Tibial nerve (tissue), 4 donors: ENCODE measurements around the gene ING4. TPM values are rescaled to one million over a fixed set of nuclear protein-coding genes. Genes with fewer than 3 reads are reported as not detected.

ENCODE experiments used
- DNase-seq, 2 donors: peaks; one replicate each; pipeline ENCODE4 v3.0.0-alpha.2; 2019; ENCODE audit warnings: low spot score in 2 of 2
- H3K27ac ChIP-seq, 4 donors: fragments of 200-600 bp; sonication (generic) in 3 of 4; one replicate each; pipeline ENCODE4 v1.5.1; 2017 to 2019; ENCODE audit warnings: mild to moderate bottlenecking in 1 of 4
- H3K27me3 ChIP-seq, 2 donors: fragments of 200-600 bp; sonication (generic) in 1 of 2; one replicate each; pipeline versions ENCODE4 v1.5.1 to v1.6.0; 2017 to 2019
- H3K36me3 ChIP-seq, 3 donors: fragments of 200-600 bp; sonication (generic); one replicate each; pipeline ENCODE4 v1.5.1; 2018 to 2019
- H3K4me1 ChIP-seq, 4 donors: fragments of 200-600 bp; sonication (generic) in 3 of 4; one replicate each; pipeline ENCODE4 v1.5.1; 2017 to 2019
- H3K4me3 ChIP-seq, 4 donors: fragments of 200-600 bp; sonication (generic) in 3 of 4; one replicate each; pipeline ENCODE4 v1.5.1; 2017 to 2019; ENCODE audit warnings: mild to moderate bottlenecking in 1 of 4, moderate library complexity in 1 of 4
- H3K9me3 ChIP-seq, 4 donors: fragments of 200-600 bp; sonication (generic) in 3 of 4; one replicate each; pipeline ENCODE4 v1.5.1; 2017 to 2019
- CTCF ChIP-seq, 5 experiments: fragments of 200-600 bp in 3 of 5; fragments of 450-650 bp in 2 of 5; sonication (generic) in 3 of 5; IDR thresholded peaks; one replicate each; pipeline ENCODE4 v1.5.1; 2016 to 2019; ENCODE audit warnings: antibody characterized with exemption in 5 of 5, mild to moderate bottlenecking in 3 of 5, moderate library complexity in 2 of 5
- EP300 ChIP-seq, 2 donors: sonication (generic); formaldehyde crosslinking; IDR thresholded peaks; one replicate each; pipeline ENCODE4 v1.6.1; 2017; ENCODE audit warnings: antibody characterized with exemption in 2 of 2, mild to moderate bottlenecking in 1 of 2
- POLR2A ChIP-seq, 2 donors: fragments of 450-650 bp; IDR thresholded peaks; one replicate each; pipeline ENCODE4 v1.6.1; 2017; ENCODE audit warnings: antibody characterized with exemption in 2 of 2, mild to moderate bottlenecking in 2 of 2, moderate library complexity in 2 of 2
- WGBS, 2 donors: methylation state at CpG; one replicate each; pipeline ENCODE4 v1.1.5; 2018; 5-methylcytosine and 5-hydroxymethylcytosine counted together
- total RNA-seq, 4 donors: library from RNA; depleted of rRNA; stranded (reverse); fragments of >200 nt; gene quantifications; one replicate each; pipeline ENCODE4 v1.1.0, GENCODE V29; 2016

Gene ING4
- total RNA-seq, 4 donors from 2014 or later, result 32.6 to 52.5 (median 45.3) TPM

- Histone ChIP-seq H3K9me3 (no peaks in the 10 kb centered on the region), H3K4me3 (no peak overlapping the region), H3K36me3 (peaks cover 0 to 43% (median 17%) of the 10 kb centered on the region in 3 donors), H3K27ac (no peak overlapping the region), H3K4me1 (peaks cover 8 to 24% (median 12%) of the 10 kb centered on the region in 4 donors), H3K27me3 (no peaks in the 10 kb centered on the region)
- TF ChIP-seq POLR2A (IDR thresholded peaks at IDR 0.05) (no peak), CTCF (IDR thresholded peaks at IDR 0.05) (no peak), EP300 (IDR thresholded peaks at IDR 0.05) (no peak)
- no peak for DNase-seq
- WGBS, 2 donors, result 82 to 96% methylated on average over 2 of the region's 2 CpGs
These were observed 2.0 kb upstream of the ING4 start for GRCh38 chr12:6664902-6665301.

- Histone ChIP-seq H3K9me3 (no peaks in the 10 kb centered on the region), H3K27me3 (no peaks in the 10 kb centered on the region), H3K36me3 (peaks cover 0 to 40% (median 3%) of the 10 kb centered on the region in 3 donors), H3K4me3 (peak overlapping the region; percentile 47 to 85 (median 73)), H3K27ac (peak overlapping the region; percentile 72 to 87 (median 76)), H3K4me1 (peaks cover 8 to 33% (median 12%) of the 10 kb centered on the region in 4 donors)
- 1% methylated on average over 10 of the region's 10 CpGs for WGBS, 2 donors
- TF ChIP-seq CTCF (IDR thresholded peaks at IDR 0.05) (no peak), POLR2A (IDR thresholded peaks at IDR 0.05) (no peak), EP300 (IDR thresholded peaks at IDR 0.05) (no peak)
- no peak for DNase-seq
These were observed 365 bp downstream of the ING4 start for GRCh38 chr12:6662602-6662905.

GRCh38 chr12:6653987-6654386 is 8.9 kb downstream of the ING4 start:
- H3K36me3 ChIP-seq, result peaks cover 0 to 100% (median 16%) of the 10 kb centered on the region in 3 donors
- H3K4me1 ChIP-seq, result peaks cover 0 to 9% (median 0%) of the 10 kb centered on the region in 4 donors
- TF ChIP-seq POLR2A (IDR thresholded peaks at IDR 0.05) (no peak), EP300 (IDR thresholded peaks at IDR 0.05) (no peak), CTCF (IDR thresholded peaks at IDR 0.05) (no peak)
- no peaks in the 10 kb centered on the region for H3K27me3 ChIP-seq
- no peak for DNase-seq
- WGBS, 2 donors, result 87 to 94% methylated on average over 5 of the region's 5 CpGs
- H3K4me3 ChIP-seq, result no peak overlapping the region
- no peaks in the 10 kb centered on the region for H3K9me3 ChIP-seq
- no peak overlapping the region for H3K27ac ChIP-seq

GRCh38 chr12:6653342-6653741 is 9.6 kb downstream of the ING4 start:
- Histone ChIP-seq H3K4me1 (peaks cover 0 to 4% (median 0%) of the 10 kb centered on the region in 4 donors), H3K9me3 (no peaks in the 10 kb centered on the region), H3K4me3 (no peak overlapping the region), H3K27ac (no peak overlapping the region), H3K36me3 (peaks cover 0 to 100% (median 16%) of the 10 kb centered on the region in 3 donors), H3K27me3 (no peaks in the 10 kb centered on the region)
- DNase-seq, result no peak
- WGBS, 2 donors, result 93 to 100% methylated on average over 1 of the region's 1 CpG
- no peak for TF ChIP-seq POLR2A (IDR thresholded peaks at IDR 0.05)
- no peak for TF ChIP-seq CTCF (IDR thresholded peaks at IDR 0.05)
- TF ChIP-seq EP300 (IDR thresholded peaks at IDR 0.05), result no peak

- no peak for TF ChIP-seq POLR2A (IDR thresholded peaks at IDR 0.05)
- no peak for TF ChIP-seq CTCF (IDR thresholded peaks at IDR 0.05)
- TF ChIP-seq EP300 (IDR thresholded peaks at IDR 0.05), result no peak
- H3K4me1 ChIP-seq, result peaks cover 0 to 3% (median 0%) of the 10 kb centered on the region in 4 donors
- no peak overlapping the region for H3K27ac ChIP-seq
- no peaks in the 10 kb centered on the region for H3K9me3 ChIP-seq
- no peak overlapping the region for H3K4me3 ChIP-seq
- WGBS, 2 donors, result 84 to 93% methylated on average over 12 of the region's 12 CpGs
- H3K27me3 ChIP-seq, result no peaks in the 10 kb centered on the region
- no peak for DNase-seq
- peaks cover 0 to 98% (median 16%) of the 10 kb centered on the region in 3 donors for H3K36me3 ChIP-seq
These were observed 10.5 kb downstream of the ING4 start for GRCh38 chr12:6652391-6652790.
